NCI-H345 (cell line): ENCODE results near the gene SESTD1.
"Not testable (repeated sequence)": the region's sequence is repeated elsewhere in the genome, so short reads cannot be mapped to it uniquely, and the experiment has no call there.

ENCODE experiments used
- DNase-seq: peaks from one replicate; lab custom pipeline; 2025; lab: John Stamatoyannopoulos, UW

Gene SESTD1

GRCh38 chr2:179266271-179266670 lies 1.6 kb upstream of the SESTD1 start:
- DNase-seq = no peak

- no peak for DNase-seq
Measured at GRCh38 chr2:179265082-179265510, 464 bp upstream of the SESTD1 start.

GRCh38 chr2:179263446-179264367 lies 925 bp downstream of the SESTD1 start:
- DNase-seq = peak; percentile 61

- no peak for DNase-seq
Measured at GRCh38 chr2:179263015-179263414, 1.6 kb downstream of the SESTD1 start.

GRCh38 chr2:179262077-179262660 lies 2.5 kb downstream of the SESTD1 start:
- no peak for DNase-seq

GRCh38 chr2:179261151-179261825 lies 3.3 kb downstream of the SESTD1 start:
- DNase-seq = no peak

- no peak for DNase-seq
Measured at GRCh38 chr2:179260224-179260623, 4.4 kb downstream of the SESTD1 start.

- DNase-seq = no peak
Measured at GRCh38 chr2:179255129-179255528, 9.5 kb downstream of the SESTD1 start.

- no peak for DNase-seq
Measured at GRCh38 chr2:179253226-179253625, 11.4 kb downstream of the SESTD1 start.

- no peak for DNase-seq
Measured at GRCh38 chr2:179252423-179252822, 12.2 kb downstream of the SESTD1 start.

- no peak for DNase-seq
Measured at GRCh38 chr2:179251870-179252269, 12.8 kb downstream of the SESTD1 start.

- no peak for DNase-seq
Measured at GRCh38 chr2:179250848-179251504, 13.7 kb downstream of the SESTD1 start.

GRCh38 chr2:179250095-179250494 lies 14.5 kb downstream of the SESTD1 start:
- DNase-seq = no peak

- DNase-seq = no peak
Measured at GRCh38 chr2:179248024-179248348, 16.6 kb downstream of the SESTD1 start.

- no peak for DNase-seq
Measured at GRCh38 chr2:179247318-179248023, 17.2 kb downstream of the SESTD1 start.

GRCh38 chr2:179245843-179246242 lies 18.8 kb downstream of the SESTD1 start:
- DNase-seq = not testable (repeated sequence)

GRCh38 chr2:179243046-179243445 lies 21.6 kb downstream of the SESTD1 start:
- DNase-seq = no peak

- no peak for DNase-seq
Measured at GRCh38 chr2:179240481-179241451, 23.9 kb downstream of the SESTD1 start.

GRCh38 chr2:179239838-179240237 lies 24.8 kb downstream of the SESTD1 start:
- no peak for DNase-seq

GRCh38 chr2:179239195-179239594 lies 25.4 kb downstream of the SESTD1 start:
- peak; percentile 3 for DNase-seq

- no peak for DNase-seq
Measured at GRCh38 chr2:179238027-179238426, 26.6 kb downstream of the SESTD1 start.
